ENCODE data around the gene COA8. TPM values are rescaled to one million over a fixed set of nuclear protein-coding genes. Genes with fewer than 3 reads are reported as not detected.
A peak's percentile ranks its signal among the peaks of the same experiment; 100 is the strongest.

The COA8 gene
- total RNA-seq, 1 donor from 2014 or later: 45.1 TPM

GRCh38 chr14:103563226-103563620 lies 463 bp downstream of the COA8 start:
- Mint-ChIP-seq H3K4me1 (ENCODE audit: low read depth) (peaks cover 24% of the 10 kb centered on the region), H3K9me3 (ENCODE audit: low read depth) (no peaks in the 10 kb centered on the region), H3K36me3 (ENCODE audit: insufficient read depth) (peaks cover 10% of the 10 kb centered on the region), H3K27ac (peak overlapping the region; percentile 87), H3K4me3 (ENCODE audit: low read depth) (peak overlapping the region; percentile 93), H3K27me3 (no peaks in the 10 kb centered on the region)
- DNase-seq (ENCODE audit: low spot score, unreplicated experiment): no peak
- no peak for TF ChIP-seq CTCF (IDR thresholded peaks at IDR 0.05; ENCODE audit: unreplicated experiment)

GRCh38 chr14:103563844-103564505 lies 1.2 kb downstream of the COA8 start:
- TF ChIP-seq CTCF (IDR thresholded peaks at IDR 0.05; ENCODE audit: unreplicated experiment): no peak
- Mint-ChIP-seq H3K9me3 (ENCODE audit: low read depth) (no peaks in the 10 kb centered on the region), H3K4me1 (ENCODE audit: low read depth) (peaks cover 24% of the 10 kb centered on the region), H3K4me3 (ENCODE audit: low read depth) (peak overlapping the region; percentile 93), H3K27ac (no peak overlapping the region), H3K27me3 (no peaks in the 10 kb centered on the region), H3K36me3 (ENCODE audit: insufficient read depth) (peaks cover 10% of the 10 kb centered on the region)
- no peak for DNase-seq (ENCODE audit: low spot score, unreplicated experiment)

- Mint-ChIP-seq H3K4me3 (ENCODE audit: low read depth) (no peak overlapping the region), H3K4me1 (ENCODE audit: low read depth) (peaks cover 6% of the 10 kb centered on the region), H3K36me3 (ENCODE audit: insufficient read depth) (peaks cover 5% of the 10 kb centered on the region), H3K27me3 (no peaks in the 10 kb centered on the region), H3K9me3 (ENCODE audit: low read depth) (no peaks in the 10 kb centered on the region), H3K27ac (peak overlapping the region; percentile 65)
- no peak for DNase-seq (ENCODE audit: low spot score, unreplicated experiment)
- TF ChIP-seq CTCF (IDR thresholded peaks at IDR 0.05; ENCODE audit: unreplicated experiment): no peak
These were observed 6.2 kb downstream of the COA8 start for GRCh38 chr14:103568952-103569351.

GRCh38 chr14:103569408-103569807 lies 6.6 kb downstream of the COA8 start:
- TF ChIP-seq CTCF (IDR thresholded peaks at IDR 0.05; ENCODE audit: unreplicated experiment): no peak
- Mint-ChIP-seq H3K4me1 (ENCODE audit: low read depth) (peaks cover 3% of the 10 kb centered on the region), H3K9me3 (ENCODE audit: low read depth) (no peaks in the 10 kb centered on the region), H3K4me3 (ENCODE audit: low read depth) (no peak overlapping the region), H3K27me3 (no peaks in the 10 kb centered on the region), H3K27ac (peak overlapping the region; percentile 65), H3K36me3 (ENCODE audit: insufficient read depth) (peaks cover 6% of the 10 kb centered on the region)
- DNase-seq (ENCODE audit: low spot score, unreplicated experiment): no peak

GRCh38 chr14:103574104-103574503 lies 11.3 kb downstream of the COA8 start:
- H3K4me3 Mint-ChIP-seq (ENCODE audit: low read depth): no peak overlapping the region
- no peak for DNase-seq (ENCODE audit: low spot score, unreplicated experiment)
- peaks cover 16% of the 10 kb centered on the region for H3K36me3 Mint-ChIP-seq (ENCODE audit: insufficient read depth)
- no peaks in the 10 kb centered on the region for H3K27me3 Mint-ChIP-seq
- no peak overlapping the region for H3K27ac Mint-ChIP-seq
- no peak for TF ChIP-seq CTCF (IDR thresholded peaks at IDR 0.05; ENCODE audit: unreplicated experiment)
- peaks cover under 1% of the 10 kb centered on the region for H3K4me1 Mint-ChIP-seq (ENCODE audit: low read depth)
- H3K9me3 Mint-ChIP-seq (ENCODE audit: low read depth): no peaks in the 10 kb centered on the region
